Mammary epithelial cell (primary cell): Measurements from ENCODE around the gene TIAM2.

ENCODE experiments used
- CTCF ChIP-seq, 2 donors: IDR thresholded peaks in 1 of 2; conservative IDR thresholded peaks in 1 of 2; 2 replicates each; pipeline ENCODE4 v1.5.1; 2011 to 2012; ENCODE audit warnings: inconsistent platforms in 2 of 2, low read length in 2 of 2, mild to moderate bottlenecking in 2 of 2, control low read depth in 1 of 2, low read depth in 1 of 2; ENCODE audit not compliant: insufficient read depth in 1 of 2; ENCODE audit errors: extremely low read depth in 1 of 2
- EZH2 ChIP-seq: IDR thresholded peaks from 2 replicates; pipeline ENCODE4 v1.6.1; 2012; ENCODE audit warnings: low read length, inconsistent platforms, borderline replicate concordance

- TF ChIP-seq CTCF (conservative IDR thresholded peaks at IDR 0.05 in 1 of 2, IDR thresholded peaks at IDR 0.05 in 1 of 2; ENCODE audit: extremely low read depth in 1 of 2, insufficient read depth in 1 of 2, low read depth in 1 of 2, low read length in 2 of 2) (no peak), EZH2 (no peak)
These were observed 124.9 kb downstream of the TIAM2 start for GRCh38 chr6:155120034-155120433.
